ENCODE data around the gene MYBPH.

The MYBPH gene

DNA sequence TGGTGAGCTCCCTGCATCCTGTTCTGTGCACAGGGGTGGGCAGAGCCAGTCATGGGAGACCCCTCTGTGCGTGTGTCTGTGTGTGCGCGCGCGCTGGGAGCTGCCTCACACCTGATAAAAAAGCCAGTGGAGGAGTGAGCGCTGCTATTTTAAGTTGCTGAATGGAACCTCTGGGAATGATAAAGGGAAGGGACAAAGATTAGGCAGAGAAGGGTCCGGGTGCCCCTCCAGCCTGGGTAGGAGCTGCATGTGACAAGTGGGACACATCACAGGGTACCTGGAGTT lies 47.3 kb downstream of the MYBPH start:
- H3K9me3 ChIP-seq (ENCODE audit: control insufficient read depth, insufficient read depth, low read length): no peaks in the 10 kb centered on the region
- no peaks in the 10 kb centered on the region for H3K36me3 ChIP-seq (ENCODE audit: control insufficient read depth, insufficient read depth, low read length)
- no peak overlapping the region for H3K9ac ChIP-seq (ENCODE audit: low read depth, low read length)
- H3K4me3 ChIP-seq (ENCODE audit: low read depth, low read length): peak overlapping the region; percentile 82
- peaks cover 18% of the 10 kb centered on the region for H3K4me1 ChIP-seq (ENCODE audit: control insufficient read depth, insufficient read depth, low read length)
- peaks cover 52% of the 10 kb centered on the region for H3K27me3 ChIP-seq (ENCODE audit: control insufficient read depth, insufficient read depth, low read length)

- Histone ChIP-seq H3K36me3 (ENCODE audit: control insufficient read depth, insufficient read depth, low read length) (no peaks in the 10 kb centered on the region), H3K4me3 (ENCODE audit: low read depth, low read length) (peak within 1 kb of the TSS; percentile 82), H3K9ac (ENCODE audit: low read depth, low read length) (peak within 1 kb of the TSS; percentile 20), H3K9me3 (ENCODE audit: control insufficient read depth, insufficient read depth, low read length) (no peaks in the 10 kb centered on the region), H3K4me1 (ENCODE audit: control insufficient read depth, insufficient read depth, low read length) (peaks cover 18% of the 10 kb centered on the region), H3K27me3 (ENCODE audit: control insufficient read depth, insufficient read depth, low read length) (peaks cover 52% of the 10 kb centered on the region)
Observed at GRCh38 chr1:203127666-203128430, 47.8 kb downstream of the MYBPH start, which contains the start of gene ADORA1. Gene ADORA1, plus strand, starts transcription at chr1:203127726. Its CDS starts 1,116 bp downstream, at chr1:203128842.

DNA sequence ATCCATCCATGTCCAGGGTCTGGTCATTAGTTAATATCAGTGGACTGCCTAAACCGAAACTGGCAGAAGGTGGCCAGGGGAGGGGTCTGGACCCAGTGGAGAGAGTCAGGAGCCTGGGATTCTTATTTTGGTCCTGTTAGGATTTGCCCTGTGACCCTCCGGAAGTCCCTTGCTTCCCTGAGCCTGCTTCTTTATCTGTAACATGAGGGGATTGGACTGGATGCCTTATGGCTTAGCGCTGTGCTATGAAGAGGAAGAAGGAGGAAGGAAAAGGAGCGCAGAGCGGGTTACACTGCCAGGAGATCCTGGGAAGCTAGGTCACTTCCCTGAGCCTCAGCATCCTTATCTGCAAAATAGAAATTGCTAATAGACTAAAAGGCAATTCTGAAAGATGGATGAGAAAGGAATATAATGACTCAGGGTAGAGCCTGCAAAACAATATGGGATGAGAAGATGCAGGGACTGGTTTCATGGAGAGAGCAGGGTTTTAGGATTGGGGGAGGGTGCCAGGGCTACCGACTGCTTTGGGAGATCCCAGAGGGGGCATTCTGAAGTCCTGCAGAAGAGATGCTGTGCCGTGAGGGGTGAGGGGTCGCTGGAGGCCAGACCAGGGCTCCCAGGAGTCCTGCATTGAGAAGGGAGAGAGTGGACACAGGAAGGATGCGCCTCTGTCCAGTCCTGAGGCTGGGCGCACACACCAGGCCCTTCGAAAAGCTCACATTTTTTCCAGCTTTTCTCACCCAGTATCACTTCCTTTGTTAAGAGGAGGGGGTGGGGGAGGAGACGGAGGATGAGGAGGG lies 48.6 kb downstream of the MYBPH start:
- Histone ChIP-seq H3K4me1 (ENCODE audit: control insufficient read depth, insufficient read depth, low read length) (peaks cover 18% of the 10 kb centered on the region), H3K36me3 (ENCODE audit: control insufficient read depth, insufficient read depth, low read length) (no peaks in the 10 kb centered on the region), H3K9ac (ENCODE audit: low read depth, low read length) (no peak overlapping the region), H3K27me3 (ENCODE audit: control insufficient read depth, insufficient read depth, low read length) (peaks cover 52% of the 10 kb centered on the region), H3K4me3 (ENCODE audit: low read depth, low read length) (peak overlapping the region; percentile 82), H3K9me3 (ENCODE audit: control insufficient read depth, insufficient read depth, low read length) (no peaks in the 10 kb centered on the region)

GRCh38 chr1:203126151-203126865 lies 49.3 kb downstream of the MYBPH start:
- peaks cover 18% of the 10 kb centered on the region for H3K4me1 ChIP-seq (ENCODE audit: control insufficient read depth, insufficient read depth, low read length)
- peaks cover 52% of the 10 kb centered on the region for H3K27me3 ChIP-seq (ENCODE audit: control insufficient read depth, insufficient read depth, low read length)
- H3K9ac ChIP-seq (ENCODE audit: low read depth, low read length): no peak overlapping the region
- H3K9me3 ChIP-seq (ENCODE audit: control insufficient read depth, insufficient read depth, low read length): no peaks in the 10 kb centered on the region
- H3K4me3 ChIP-seq (ENCODE audit: low read depth, low read length): peak overlapping the region; percentile 82
- no peaks in the 10 kb centered on the region for H3K36me3 ChIP-seq (ENCODE audit: control insufficient read depth, insufficient read depth, low read length)

GRCh38 chr1:203124546-203125317 lies 50.9 kb downstream of the MYBPH start:
- H3K4me3 ChIP-seq (ENCODE audit: low read depth, low read length): no peak overlapping the region
- H3K36me3 ChIP-seq (ENCODE audit: control insufficient read depth, insufficient read depth, low read length): no peaks in the 10 kb centered on the region
- H3K27me3 ChIP-seq (ENCODE audit: control insufficient read depth, insufficient read depth, low read length): peaks cover 51% of the 10 kb centered on the region
- peak overlapping the region; percentile 14 for H3K9ac ChIP-seq (ENCODE audit: low read depth, low read length)
- peaks cover 18% of the 10 kb centered on the region for H3K4me1 ChIP-seq (ENCODE audit: control insufficient read depth, insufficient read depth, low read length)
- H3K9me3 ChIP-seq (ENCODE audit: control insufficient read depth, insufficient read depth, low read length): no peaks in the 10 kb centered on the region

DNA sequence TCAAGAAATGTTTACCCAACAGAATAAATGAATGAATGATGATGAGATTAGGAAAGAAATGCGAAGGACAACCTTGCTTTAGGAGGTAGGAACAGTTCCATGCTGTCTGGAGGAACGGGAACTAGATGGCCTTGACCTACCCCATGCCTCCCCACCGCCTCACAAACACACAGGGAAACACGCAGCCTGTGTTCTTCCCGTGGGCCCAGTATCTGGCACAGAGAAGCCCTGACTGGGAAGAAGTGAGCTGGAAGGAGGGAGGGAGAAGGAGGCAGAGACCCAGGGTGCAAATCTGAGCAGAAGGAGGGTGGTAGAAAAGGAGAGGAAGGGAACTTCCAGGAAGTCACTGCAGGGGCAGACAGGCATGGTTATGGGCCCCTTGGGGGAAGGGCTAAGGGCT lies 51.6 kb downstream of the MYBPH start:
- H3K4me3 ChIP-seq (ENCODE audit: low read depth, low read length): no peak overlapping the region
- H3K27me3 ChIP-seq (ENCODE audit: control insufficient read depth, insufficient read depth, low read length): peaks cover 44% of the 10 kb centered on the region
- peaks cover 18% of the 10 kb centered on the region for H3K4me1 ChIP-seq (ENCODE audit: control insufficient read depth, insufficient read depth, low read length)
- no peak overlapping the region for H3K9ac ChIP-seq (ENCODE audit: low read depth, low read length)
- no peaks in the 10 kb centered on the region for H3K36me3 ChIP-seq (ENCODE audit: control insufficient read depth, insufficient read depth, low read length)
- no peaks in the 10 kb centered on the region for H3K9me3 ChIP-seq (ENCODE audit: control insufficient read depth, insufficient read depth, low read length)

DNA sequence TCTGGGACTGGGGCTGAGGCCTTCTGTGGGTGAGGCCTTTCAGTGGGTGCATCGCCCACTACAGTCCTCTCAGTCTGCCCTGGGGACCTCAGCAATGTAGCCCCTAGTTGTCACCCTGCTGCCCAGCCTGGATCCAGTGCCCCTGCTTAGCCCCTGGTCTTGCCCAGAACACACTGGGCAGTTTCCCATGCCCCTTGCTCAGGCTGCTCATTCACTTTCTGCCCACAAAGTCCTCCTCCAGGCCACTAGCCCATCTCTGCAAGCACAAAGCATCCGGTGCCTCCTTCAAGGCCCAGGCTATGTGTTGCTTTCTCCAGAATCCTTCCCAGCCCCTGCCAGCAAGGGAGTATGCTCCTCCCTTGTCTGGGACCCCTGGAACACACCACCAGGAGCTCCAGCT lies 53.5 kb downstream of the MYBPH start:
- peaks cover 16% of the 10 kb centered on the region for H3K4me1 ChIP-seq (ENCODE audit: control insufficient read depth, insufficient read depth, low read length)
- peaks cover 42% of the 10 kb centered on the region for H3K27me3 ChIP-seq (ENCODE audit: control insufficient read depth, insufficient read depth, low read length)

DNA sequence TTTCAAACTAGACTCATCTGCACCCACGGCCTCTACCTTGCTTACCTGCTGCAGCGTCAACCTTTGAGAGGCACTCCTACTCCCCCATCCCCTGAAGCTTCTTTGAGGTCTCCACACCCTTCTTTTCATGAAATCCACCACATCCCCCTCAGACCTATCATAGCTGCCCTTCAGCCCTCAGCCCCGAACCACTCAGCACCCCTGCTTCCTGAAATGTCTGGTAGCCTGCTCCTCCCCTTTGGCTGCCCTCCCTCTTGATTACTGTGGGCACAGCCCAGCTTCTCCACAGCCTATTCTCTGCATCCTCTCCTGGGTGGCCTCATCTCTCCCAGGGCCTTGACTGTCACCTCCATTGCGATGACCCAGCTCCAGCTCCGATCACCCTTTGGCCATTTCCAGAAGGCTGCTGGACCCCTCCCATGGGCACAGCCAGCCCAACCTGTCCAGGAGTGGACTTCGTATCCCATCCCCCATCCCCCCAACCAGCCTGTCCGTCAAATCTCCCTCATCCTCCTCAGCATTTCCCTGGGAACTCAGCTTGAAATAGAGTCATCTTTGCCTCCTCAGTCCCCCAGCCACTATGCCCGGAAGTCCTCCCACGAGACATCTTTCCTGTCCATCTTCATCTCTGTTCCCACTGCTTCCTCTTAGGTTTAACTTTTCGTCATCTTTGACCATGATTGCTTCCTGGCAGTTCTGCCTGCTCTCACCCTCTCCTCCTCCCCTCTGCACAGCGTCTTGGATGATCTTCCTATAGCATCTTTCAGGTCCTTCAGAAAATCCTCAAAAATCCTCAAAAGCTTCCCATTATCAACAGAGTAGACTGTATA lies 54.2 kb downstream of the MYBPH start:
- Histone ChIP-seq H3K9me3 (ENCODE audit: control insufficient read depth, insufficient read depth, low read length) (no peaks in the 10 kb centered on the region), H3K27me3 (ENCODE audit: control insufficient read depth, insufficient read depth, low read length) (peaks cover 41% of the 10 kb centered on the region), H3K4me3 (ENCODE audit: low read depth, low read length) (no peak overlapping the region), H3K9ac (ENCODE audit: low read depth, low read length) (no peak overlapping the region), H3K4me1 (ENCODE audit: control insufficient read depth, insufficient read depth, low read length) (peaks cover 8% of the 10 kb centered on the region), H3K36me3 (ENCODE audit: control insufficient read depth, insufficient read depth, low read length) (no peaks in the 10 kb centered on the region)

More for the DNA sequence above, 53.5 kb downstream of the MYBPH start:
- Histone ChIP-seq H3K36me3 (ENCODE audit: control insufficient read depth, insufficient read depth, low read length) (no peaks in the 10 kb centered on the region), H3K9me3 (ENCODE audit: control insufficient read depth, insufficient read depth, low read length) (no peaks in the 10 kb centered on the region), H3K4me3 (ENCODE audit: low read depth, low read length) (no peak overlapping the region), H3K9ac (ENCODE audit: low read depth, low read length) (no peak overlapping the region)

DNA sequence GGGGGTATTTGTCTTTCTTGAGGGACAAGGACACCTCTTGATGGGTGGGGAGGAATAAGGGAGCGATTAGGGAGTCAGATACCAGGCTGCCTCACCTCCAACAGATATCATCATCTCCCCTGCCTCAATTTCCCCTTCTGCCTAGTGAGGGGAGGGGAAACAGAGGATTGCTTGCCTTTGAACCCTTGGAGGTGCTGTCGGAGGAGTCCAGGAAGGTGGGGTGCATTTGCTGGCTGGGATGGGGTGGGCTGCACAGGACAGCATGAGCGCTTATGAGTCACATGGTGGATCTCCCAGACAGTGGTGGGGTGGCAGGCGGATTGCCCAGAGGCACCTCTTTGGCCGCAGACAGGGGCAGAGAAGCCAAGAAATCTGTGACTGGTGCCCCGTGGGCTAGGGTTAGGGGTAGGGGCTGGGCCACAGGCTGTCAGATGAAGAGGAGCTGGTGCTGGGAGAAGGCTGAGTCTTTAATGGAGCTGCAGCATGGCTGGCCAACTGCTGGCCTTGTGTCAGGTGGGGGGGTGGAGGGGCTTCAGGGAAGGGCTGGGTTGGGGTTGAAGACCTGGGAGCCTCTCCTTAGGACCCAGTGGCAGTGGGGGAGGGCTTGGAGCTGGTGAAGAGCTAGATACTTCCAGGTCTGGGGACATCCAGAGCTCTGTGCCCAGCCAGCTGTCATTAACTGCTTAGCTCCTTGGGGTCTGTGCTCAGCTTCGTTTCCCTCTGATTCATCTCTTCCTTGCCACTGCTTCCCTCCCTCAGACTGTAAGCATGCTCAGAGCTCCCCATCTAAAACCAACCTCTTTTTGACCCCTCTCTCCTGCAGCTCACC lies 55.1 kb downstream of the MYBPH start:
- H3K36me3 ChIP-seq (ENCODE audit: control insufficient read depth, insufficient read depth, low read length): no peaks in the 10 kb centered on the region
- peaks cover 42% of the 10 kb centered on the region for H3K27me3 ChIP-seq (ENCODE audit: control insufficient read depth, insufficient read depth, low read length)
- no peaks in the 10 kb centered on the region for H3K9me3 ChIP-seq (ENCODE audit: control insufficient read depth, insufficient read depth, low read length)
- H3K9ac ChIP-seq (ENCODE audit: low read depth, low read length): no peak overlapping the region
- no peak overlapping the region for H3K4me3 ChIP-seq (ENCODE audit: low read depth, low read length)
- peaks cover 4% of the 10 kb centered on the region for H3K4me1 ChIP-seq (ENCODE audit: control insufficient read depth, insufficient read depth, low read length)

Measured in iPS-15b (cell line).